GM19468 (cell line): Measurements from ENCODE around the gene PTPRQ.

Experiments used
- ATAC-seq: cut with Tn5 transposase; IDR thresholded peaks from one replicate; pipeline ENCODE4 v1.9.1; 2021; ENCODE audit warnings: mild to moderate bottlenecking, moderate library complexity, moderate number of reproducible peaks; ENCODE audit not compliant: unreplicated experiment; ENCODE audit errors: extremely low read depth

Gene PTPRQ

GRCh38 chr12:80714055-80714454, 270.0 kb downstream of the PTPRQ start:
- ATAC-seq = no peak

- ATAC-seq = no peak
These were observed 270.8 kb downstream of the PTPRQ start for GRCh38 chr12:80714846-80715245.

DNA sequence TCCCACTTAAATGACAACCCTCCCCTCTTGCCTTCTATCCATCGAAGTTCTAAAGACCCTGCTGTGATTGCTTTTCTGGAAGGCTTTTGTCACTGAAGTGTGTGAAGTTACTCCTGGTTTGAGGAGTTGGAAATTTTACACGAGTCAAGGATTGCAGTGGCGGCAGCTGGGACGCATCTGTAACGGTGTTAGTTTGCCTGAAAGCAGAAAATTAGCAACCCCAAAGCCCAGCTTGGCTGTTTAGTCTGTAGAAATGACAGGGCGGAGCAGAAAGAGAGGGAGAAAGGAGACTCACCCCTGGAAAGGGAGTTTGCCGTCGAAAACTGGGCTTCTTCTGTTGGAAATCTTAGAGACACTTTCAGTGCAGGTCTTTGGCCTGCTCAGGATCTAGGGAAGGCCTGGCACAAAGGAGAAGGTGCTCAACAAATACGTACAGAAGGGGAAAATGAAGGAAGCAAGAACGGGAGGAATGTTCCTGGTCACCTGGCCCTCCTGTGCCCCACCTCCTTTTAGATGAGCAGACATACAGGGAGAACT, 271.7 kb downstream of the PTPRQ start:
- no peak for ATAC-seq

DNA sequence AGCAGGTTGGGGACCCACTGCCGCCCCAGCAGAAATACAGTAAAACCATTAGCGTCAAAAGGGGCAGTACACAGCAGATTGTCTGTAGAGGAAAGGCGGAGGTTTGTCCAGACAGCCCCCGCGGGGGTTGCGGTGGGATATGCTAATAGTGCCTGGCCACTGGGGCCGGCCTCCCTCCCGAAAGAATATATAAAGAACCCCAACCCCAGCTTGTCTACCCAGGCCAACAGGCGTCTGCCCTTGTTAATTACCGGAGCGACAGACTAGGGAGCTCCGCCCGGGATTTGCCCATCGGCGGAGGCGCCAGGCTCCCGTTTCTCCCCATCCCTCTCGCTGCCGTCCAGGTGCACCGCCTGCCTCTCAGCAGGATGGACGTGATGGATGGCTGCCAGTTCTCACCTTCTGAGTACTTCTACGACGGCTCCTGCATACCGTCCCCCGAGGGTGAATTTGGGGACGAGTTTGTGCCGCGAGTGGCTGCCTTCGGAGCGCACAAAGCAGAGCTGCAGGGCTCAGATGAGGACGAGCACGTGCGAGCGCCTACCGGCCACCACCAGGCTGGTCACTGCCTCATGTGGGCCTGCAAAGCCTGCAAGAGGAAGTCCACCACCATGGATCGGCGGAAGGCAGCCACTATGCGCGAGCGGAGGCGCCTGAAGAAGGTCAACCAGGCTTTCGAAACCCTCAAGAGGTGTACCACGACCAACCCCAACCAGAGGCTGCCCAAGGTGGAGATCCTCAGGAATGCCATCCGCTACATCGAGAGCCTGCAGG, 272.8 kb downstream of the PTPRQ start, which contains the start of gene MYF5:
Gene MYF5, plus strand, starts transcription at position 217 of the 774 bp plus-strand sequence. Its CDS starts 152 bp downstream, at position 369.
- ATAC-seq = no peak

DNA sequence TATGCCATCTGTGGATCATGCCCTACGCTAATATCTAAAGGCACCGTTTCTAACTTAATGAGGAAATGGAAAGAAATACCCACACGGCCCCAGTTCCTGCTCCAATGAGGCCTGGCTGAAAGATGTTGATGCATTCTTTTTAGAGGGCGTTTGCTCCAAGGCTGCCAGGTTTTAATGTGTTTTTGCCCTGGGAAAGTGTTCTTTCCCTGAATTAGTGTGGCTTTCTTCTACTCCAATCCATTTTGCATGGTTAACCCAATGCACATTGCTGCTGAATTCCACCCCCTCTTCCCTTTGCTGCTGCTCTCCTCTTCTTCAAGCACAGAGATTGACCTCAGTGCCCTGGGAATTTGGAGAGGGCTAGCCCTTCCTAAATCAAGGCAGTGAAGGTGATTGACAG, 273.8 kb downstream of the PTPRQ start:
- no peak for ATAC-seq

GRCh38 chr12:80720516-80720915, 276.5 kb downstream of the PTPRQ start:
- no peak for ATAC-seq

DNA sequence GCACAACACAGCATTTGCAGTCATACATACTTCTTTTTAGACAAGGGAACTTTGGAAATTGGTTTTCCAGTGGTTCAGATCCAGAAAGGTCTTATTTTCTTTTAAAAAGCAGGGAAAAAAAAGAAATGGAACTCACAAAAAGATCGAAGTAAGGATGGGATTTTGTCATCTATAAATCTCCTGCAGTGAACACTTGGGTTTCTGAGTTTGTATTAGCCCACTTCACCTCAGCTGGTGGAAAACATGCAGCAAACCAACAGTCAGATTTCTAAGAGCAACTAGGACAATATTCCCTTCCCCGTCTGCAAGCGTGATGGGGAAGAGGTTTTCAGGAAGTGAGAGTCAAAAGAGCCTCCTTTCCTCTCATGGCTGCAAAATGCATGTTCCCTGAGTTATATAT, 277.3 kb downstream of the PTPRQ start:
- ATAC-seq = no peak
